SK-N-SH (cell line): Measurements from ENCODE around the gene VMP1.

Experiments
- CTCF ChIP-seq: fragments of 200-600 bp; sonication (generic); IDR thresholded peaks from 2 replicates; pipeline ENCODE4 v1.6.1; 2017; ENCODE audit warnings: antibody characterized with exemption, mild to moderate bottlenecking, moderate library complexity
- EZH2phosphoT487 ChIP-seq: fragments of 200-600 bp; sonication (generic); IDR thresholded peaks from 2 replicates; pipeline ENCODE4 v1.6.1; 2017; ENCODE audit warnings: low read depth, mixed run types, mild to moderate bottlenecking, antibody characterized with exemption, moderate library complexity, borderline replicate concordance

GRCh38 chr17:59869941-59870218 lies 162.4 kb downstream of the VMP1 start:
- no peak for TF ChIP-seq EZH2phosphoT487
- no peak for TF ChIP-seq CTCF
